ENCODE results near the gene F2R. TPM values are rescaled to one million over a fixed set of nuclear protein-coding genes. Genes with fewer than 3 reads are reported as not detected.
"Not testable (repeated sequence)": the region's sequence is repeated elsewhere in the genome, so short reads cannot be mapped to it uniquely, and the experiment has no call there.

F2R gene
- polyA plus RNA-seq, 1 donor (not counting 4 experiments of a cell fraction or from before 2014, with no cell fraction given): 56.8 TPM

DNA sequence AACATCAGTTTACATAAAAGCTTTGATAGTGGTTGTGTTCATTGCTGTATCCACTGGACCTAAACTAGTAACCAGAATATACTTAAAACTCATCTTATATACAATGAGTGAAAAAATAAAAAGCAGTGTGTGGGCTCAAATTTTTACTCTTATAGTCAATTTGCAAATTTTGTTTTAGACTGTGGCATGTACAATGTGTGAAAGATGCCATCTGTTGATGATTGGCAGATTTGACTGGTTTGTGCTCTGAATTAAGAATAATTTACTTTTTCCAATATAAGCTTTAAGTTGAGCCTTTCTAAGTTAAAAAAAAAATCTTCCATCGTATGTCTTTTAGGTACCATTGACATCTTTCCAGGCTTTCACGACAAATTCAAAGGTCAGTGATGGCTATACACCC is 60.5 kb downstream of the F2R start:
- no peaks in the 10 kb centered on the region for H3K9me1 ChIP-seq (ENCODE audit: control insufficient read depth, extremely low read depth, insufficient read depth, low read length)
- no peaks in the 10 kb centered on the region for H3K79me2 ChIP-seq (ENCODE audit: control insufficient read depth, insufficient read depth, low read length)
- no peak overlapping the region for H3K4me3 ChIP-seq (ENCODE audit: control insufficient read depth in 2 of 3, extremely low read depth in 1 of 3, insufficient read depth in 2 of 3, low read depth in 1 of 3, low read length in 3 of 3)
- no peaks in the 10 kb centered on the region for H3K4me1 ChIP-seq (ENCODE audit: control insufficient read depth, extremely low read depth, insufficient read depth, low read length)
- no peaks in the 10 kb centered on the region for H3K36me3 ChIP-seq (ENCODE audit: control insufficient read depth in 2 of 2, extremely low read depth in 1 of 2, insufficient read depth in 2 of 2, low read length in 2 of 2)
- no peaks in the 10 kb centered on the region for H4K20me1 ChIP-seq (ENCODE audit: control insufficient read depth, extremely low read depth, insufficient read depth, low read length)
- DNase-seq (ENCODE audit: low read depth, low spot score) (no peak), FAIRE-seq (no peak)
- no peaks in the 10 kb centered on the region for H3K27me3 ChIP-seq (ENCODE audit: control insufficient read depth, extremely low read depth, insufficient read depth, low read length)
- no peak overlapping the region for H3K9ac ChIP-seq (ENCODE audit: control insufficient read depth, extremely low read depth, insufficient read depth, low read length)
- no peak overlapping the region for H3K4me2 ChIP-seq (ENCODE audit: control insufficient read depth, extremely low read depth, insufficient read depth, low read depth, low read length)
- TF ChIP-seq, protein P1, sequence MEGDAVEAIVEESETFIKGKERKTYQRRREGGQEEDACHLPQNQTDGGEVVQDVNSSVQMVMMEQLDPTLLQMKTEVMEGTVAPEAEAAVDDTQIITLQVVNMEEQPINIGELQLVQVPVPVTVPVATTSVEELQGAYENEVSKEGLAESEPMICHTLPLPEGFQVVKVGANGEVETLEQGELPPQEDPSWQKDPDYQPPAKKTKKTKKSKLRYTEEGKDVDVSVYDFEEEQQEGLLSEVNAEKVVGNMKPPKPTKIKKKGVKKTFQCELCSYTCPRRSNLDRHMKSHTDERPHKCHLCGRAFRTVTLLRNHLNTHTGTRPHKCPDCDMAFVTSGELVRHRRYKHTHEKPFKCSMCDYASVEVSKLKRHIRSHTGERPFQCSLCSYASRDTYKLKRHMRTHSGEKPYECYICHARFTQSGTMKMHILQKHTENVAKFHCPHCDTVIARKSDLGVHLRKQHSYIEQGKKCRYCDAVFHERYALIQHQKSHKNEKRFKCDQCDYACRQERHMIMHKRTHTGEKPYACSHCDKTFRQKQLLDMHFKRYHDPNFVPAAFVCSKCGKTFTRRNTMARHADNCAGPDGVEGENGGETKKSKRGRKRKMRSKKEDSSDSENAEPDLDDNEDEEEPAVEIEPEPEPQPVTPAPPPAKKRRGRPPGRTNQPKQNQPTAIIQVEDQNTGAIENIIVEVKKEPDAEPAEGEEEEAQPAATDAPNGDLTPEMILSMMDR (optimal IDR thresholded peaks at IDR 0.05 in 1 of 3, IDR thresholded peaks at IDR 0.05 in 1 of 3, conservative IDR thresholded peaks at IDR 0.05 in 1 of 3; ENCODE audit: extremely low read depth in 1 of 3, insufficient read depth in 2 of 3, low read length in 3 of 3): no peak
- TF ChIP-seq EZH2 (IDR thresholded peaks at IDR 0.05; ENCODE audit: low read length): no peak
- dilution Hi-C loops (cut with MboI; ENCODE audit: extremely low pct_ligation_motif_present, low sequenced_read_pairs): no loop called here
- H3K9me3 ChIP-seq (ENCODE audit: control insufficient read depth, low read depth, low read length): no peaks in the 10 kb centered on the region
- no peak overlapping the region for H3K27ac ChIP-seq (ENCODE audit: control insufficient read depth, insufficient read depth, low read length)
- no peak overlapping the region for H2AFZ ChIP-seq (ENCODE audit: control insufficient read depth, low read length)

DNA sequence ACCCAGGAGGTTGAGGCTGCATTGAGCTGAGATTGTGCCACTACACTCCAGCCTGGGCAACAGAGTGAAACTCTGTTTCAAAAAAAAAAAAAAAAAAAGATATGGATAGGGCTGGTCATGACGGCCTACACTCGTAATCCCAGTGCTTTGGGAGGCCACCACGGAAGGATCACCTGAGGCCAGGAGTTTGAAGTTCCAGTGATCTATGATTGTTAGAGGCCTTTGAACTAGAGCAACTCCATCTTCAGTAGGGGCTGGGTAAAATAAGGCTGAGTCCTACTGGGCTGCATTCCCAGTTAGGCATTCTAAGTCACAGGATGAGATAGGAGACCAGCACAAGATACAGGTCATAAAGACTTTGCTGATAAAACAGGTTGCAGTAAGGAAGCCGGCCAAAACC is 64.7 kb downstream of the F2R start:
- dilution Hi-C loops (cut with MboI; ENCODE audit: extremely low pct_ligation_motif_present, low sequenced_read_pairs); H3K9ac ChIP-seq (ENCODE audit: control insufficient read depth, extremely low read depth, insufficient read depth, low read length); H3K4me2 ChIP-seq (ENCODE audit: control insufficient read depth, extremely low read depth, insufficient read depth, low read depth, low read length); H3K79me2 ChIP-seq (ENCODE audit: control insufficient read depth, insufficient read depth, low read length); FAIRE-seq; H3K27ac ChIP-seq (ENCODE audit: control insufficient read depth, insufficient read depth, low read length); H3K9me1 ChIP-seq (ENCODE audit: control insufficient read depth, extremely low read depth, insufficient read depth, low read length); H3K4me3 ChIP-seq (ENCODE audit: control insufficient read depth in 2 of 3, extremely low read depth in 1 of 3, insufficient read depth in 2 of 3, low read depth in 1 of 3, low read length in 3 of 3); DNase-seq (ENCODE audit: low read depth, low spot score); H2AFZ ChIP-seq (ENCODE audit: control insufficient read depth, low read length); H4K20me1 ChIP-seq (ENCODE audit: control insufficient read depth, extremely low read depth, insufficient read depth, low read length); H3K4me1 ChIP-seq (ENCODE audit: control insufficient read depth, extremely low read depth, insufficient read depth, low read length); H3K27me3 ChIP-seq (ENCODE audit: control insufficient read depth, extremely low read depth, insufficient read depth, low read length); H3K9me3 ChIP-seq (ENCODE audit: control insufficient read depth, low read depth, low read length); H3K36me3 ChIP-seq (ENCODE audit: control insufficient read depth in 2 of 2, extremely low read depth in 1 of 2, insufficient read depth in 2 of 2, low read length in 2 of 2): not testable (repeated sequence)

DNA sequence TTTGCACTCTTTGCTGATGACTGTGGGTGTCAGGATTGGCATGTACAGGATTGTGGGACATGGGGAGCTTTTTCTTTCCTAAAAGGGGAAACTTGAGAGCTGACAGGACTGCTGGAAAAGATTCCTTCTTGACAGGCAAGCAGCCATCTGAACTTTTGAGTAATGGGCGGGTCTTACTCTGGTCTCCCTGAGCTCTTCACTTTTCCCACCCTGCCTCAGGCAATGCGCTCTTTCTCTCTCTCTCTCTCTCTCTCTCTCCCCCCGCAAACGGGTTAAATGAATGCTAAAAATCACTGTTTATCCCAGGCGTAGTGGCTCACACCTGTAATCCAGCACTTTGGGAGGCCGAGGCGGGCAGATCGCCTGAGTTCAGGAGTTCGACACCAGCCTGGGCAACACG is 65.8 kb downstream of the F2R start:
- no peaks in the 10 kb centered on the region for H3K27me3 ChIP-seq (ENCODE audit: control insufficient read depth, extremely low read depth, insufficient read depth, low read length)
- no peak overlapping the region for H3K27ac ChIP-seq (ENCODE audit: control insufficient read depth, insufficient read depth, low read length)
- no peaks in the 10 kb centered on the region for H3K79me2 ChIP-seq (ENCODE audit: control insufficient read depth, insufficient read depth, low read length)
- no peak overlapping the region for H2AFZ ChIP-seq (ENCODE audit: control insufficient read depth, low read length)
- TF ChIP-seq EZH2 (IDR thresholded peaks at IDR 0.05; ENCODE audit: low read length): no peak
- TF ChIP-seq, protein P1 (optimal IDR thresholded peaks at IDR 0.05 in 1 of 3, IDR thresholded peaks at IDR 0.05 in 1 of 3, conservative IDR thresholded peaks at IDR 0.05 in 1 of 3; ENCODE audit: extremely low read depth in 1 of 3, insufficient read depth in 2 of 3, low read length in 3 of 3): no peak
- DNase-seq (ENCODE audit: low read depth, low spot score) (no peak), FAIRE-seq (no peak)
- H3K36me3 ChIP-seq (ENCODE audit: control insufficient read depth in 2 of 2, extremely low read depth in 1 of 2, insufficient read depth in 2 of 2, low read length in 2 of 2): no peaks in the 10 kb centered on the region
- no peaks in the 10 kb centered on the region for H3K9me3 ChIP-seq (ENCODE audit: control insufficient read depth, low read depth, low read length)
- H3K9me1 ChIP-seq (ENCODE audit: control insufficient read depth, extremely low read depth, insufficient read depth, low read length): no peaks in the 10 kb centered on the region
- dilution Hi-C loops (cut with MboI; ENCODE audit: extremely low pct_ligation_motif_present, low sequenced_read_pairs): no loop called here
- no peak overlapping the region for H3K9ac ChIP-seq (ENCODE audit: control insufficient read depth, extremely low read depth, insufficient read depth, low read length)
- H4K20me1 ChIP-seq (ENCODE audit: control insufficient read depth, extremely low read depth, insufficient read depth, low read length): no peaks in the 10 kb centered on the region
- H3K4me2 ChIP-seq (ENCODE audit: control insufficient read depth, extremely low read depth, insufficient read depth, low read depth, low read length): no peak overlapping the region
- no peak overlapping the region for H3K4me3 ChIP-seq (ENCODE audit: control insufficient read depth in 2 of 3, extremely low read depth in 1 of 3, insufficient read depth in 2 of 3, low read depth in 1 of 3, low read length in 3 of 3)
- H3K4me1 ChIP-seq (ENCODE audit: control insufficient read depth, extremely low read depth, insufficient read depth, low read length): peaks cover 5% of the 10 kb centered on the region

Measured in keratinocyte (primary cell).